ENCODE results near the gene MRPL28. TPM values are rescaled to one million over a fixed set of nuclear protein-coding genes. Genes with fewer than 3 reads are reported as not detected.

MRPL28 gene
- total and polyA plus RNA-seq, 2 donors (not counting 3 experiments of a cell fraction or from before 2014, with no cell fraction given): 104 to 180 TPM

GRCh38 chr16:376817-377418, 6.6 kb upstream of the MRPL28 start:
- Histone ChIP-seq H4K20me1 (replicated peaks; ENCODE audit: control insufficient read depth, extremely low read depth, insufficient read depth, low read length) (no peaks in the 10 kb centered on the region), H3K4me3 (replicated peaks in 1 of 3; ENCODE audit: insufficient read depth in 1 of 3, low read depth in 1 of 3, low read length in 3 of 3) (no peak overlapping the region), H2AFZ (ENCODE audit: low read depth, low read length) (no peak overlapping the region), H3K36me3 (ENCODE audit: control insufficient read depth in 2 of 2, extremely low read depth in 1 of 2, insufficient read depth in 2 of 2, low read length in 2 of 2) (peaks cover 7 to 44% of the 10 kb centered on the region in 2 experiments), H3K9me3 (replicated peaks; ENCODE audit: control insufficient read depth, insufficient read depth, low read length) (no peaks in the 10 kb centered on the region), H3K9ac (replicated peaks; ENCODE audit: extremely low read depth, insufficient read depth, low read length) (no peak overlapping the region), H3K27me3 (ENCODE audit: control insufficient read depth in 2 of 2, insufficient read depth in 2 of 2, low read length in 2 of 2) (no peaks in the 10 kb centered on the region), H3K79me2 (ENCODE audit: control insufficient read depth, insufficient read depth, low read length) (peaks cover 26% of the 10 kb centered on the region), H3K27ac (ENCODE audit: insufficient read depth, low read depth, low read length) (no peak overlapping the region), H3K9me1 (replicated peaks; ENCODE audit: control insufficient read depth, extremely low read depth, insufficient read depth, low read length) (no peaks in the 10 kb centered on the region), H3K4me2 (ENCODE audit: insufficient read depth, low read length) (no peak overlapping the region), H3K4me1 (ENCODE audit: control insufficient read depth, extremely low read depth, insufficient read depth, low read length) (no peaks in the 10 kb centered on the region)
- TF ChIP-seq MYC (IDR thresholded peaks at IDR 0.05; ENCODE audit: low read depth, low read length): no peak
- TF ChIP-seq MAX (IDR thresholded peaks at IDR 0.05; ENCODE audit: insufficient read depth, insufficient read length): no peak
- no peak for TF ChIP-seq CTCF (IDR thresholded peaks at IDR 0.05; ENCODE audit: extremely low read depth in 1 of 2, insufficient read depth in 1 of 2, low read depth in 1 of 2, low read length in 2 of 2)
- TF ChIP-seq POLR2A (IDR thresholded peaks at IDR 0.05; ENCODE audit: low read depth, low read length): no peak
- TF ChIP-seq GATA2 (IDR thresholded peaks at IDR 0.05; ENCODE audit: insufficient read depth, insufficient read length, low read depth, low read length): no peak
- no peak for TF ChIP-seq JUN (IDR thresholded peaks at IDR 0.05; ENCODE audit: borderline replicate concordance, insufficient read depth, insufficient read length, low read depth)
- no peak for TF ChIP-seq EZH2 (IDR thresholded peaks at IDR 0.05; ENCODE audit: borderline replicate concordance, low read depth, low read length, severe bottlenecking)
- no peak for TF ChIP-seq FOS (IDR thresholded peaks at IDR 0.05; ENCODE audit: borderline replicate concordance, insufficient read depth, low read length)
- TF ChIP-seq POLR2AphosphoS5 (IDR thresholded peaks at IDR 0.05; ENCODE audit: insufficient read depth, low read depth, low read length): no peak
- BruUV-seq (replicated peaks): no TSS peak
- dilution Hi-C loops (cut with MboI; ENCODE audit: extremely low pct_ligation_motif_present, low sequenced_read_pairs): no loop called here
- ChIA-PET CTCF (no interaction called here), POLR2A (no interaction called here)
- intact Hi-C loops (cut with micrococcal nuclease): no loop called here
- FAIRE-seq (no peak), DNase-seq (ENCODE audit: low read depth, low spot score) (no peak)

Measured in endothelial cell of umbilical vein (primary cell).